HG03025 (cell line): ENCODE measurements around the gene MRRF.

Experiments used
- ATAC-seq: cut with Tn5 transposase; IDR thresholded peaks from one replicate; pipeline ENCODE4 v1.9.1; 2021; ENCODE audit warnings: mild to moderate bottlenecking, moderate library complexity; ENCODE audit not compliant: unreplicated experiment, low FRiP score

MRRF gene

GRCh38 chr9:122228191-122228567 lies 36.5 kb upstream of the MRRF start:
- no peak for ATAC-seq

GRCh38 chr9:122228568-122229484 lies 35.9 kb upstream of the MRRF start, which contains the start of gene LHX6:
TSS of gene LHX6 (minus strand) at chr9:122228957. CDS start at chr9:122228740, 217 bp downstream.
- ATAC-seq, result no peak

- no peak for ATAC-seq
Measured at GRCh38 chr9:122229485-122229837, 35.2 kb upstream of the MRRF start.

GRCh38 chr9:122232796-122233306 lies 31.8 kb upstream of the MRRF start:
- ATAC-seq, result no peak

- ATAC-seq, result no peak
Measured at GRCh38 chr9:122234022-122234748, 30.5 kb upstream of the MRRF start.

GRCh38 chr9:122236681-122237080 lies 28.0 kb upstream of the MRRF start:
- no peak for ATAC-seq

GRCh38 chr9:122239722-122240121 lies 25.0 kb upstream of the MRRF start:
- ATAC-seq, result no peak

GRCh38 chr9:122244349-122244748 lies 20.3 kb upstream of the MRRF start:
- no peak for ATAC-seq

- ATAC-seq, result no peak
Measured at GRCh38 chr9:122246666-122247065, 18.0 kb upstream of the MRRF start.

GRCh38 chr9:122248448-122248865 lies 16.2 kb upstream of the MRRF start:
- ATAC-seq, result no peak

- ATAC-seq, result no peak
Measured at GRCh38 chr9:122251351-122251750, 13.3 kb upstream of the MRRF start.

GRCh38 chr9:122252796-122253195 lies 11.9 kb upstream of the MRRF start:
- ATAC-seq, result no peak

GRCh38 chr9:122254761-122255160 lies 9.9 kb upstream of the MRRF start:
- ATAC-seq, result no peak

GRCh38 chr9:122256206-122256605 lies 8.5 kb upstream of the MRRF start:
- no peak for ATAC-seq

GRCh38 chr9:122258886-122259415 lies 5.7 kb upstream of the MRRF start:
- no peak for ATAC-seq

- no peak for ATAC-seq
Measured at GRCh38 chr9:122261469-122261881, 3.2 kb upstream of the MRRF start.

- ATAC-seq, result no peak
Measured at GRCh38 chr9:122262073-122262472, 2.6 kb upstream of the MRRF start.

GRCh38 chr9:122263699-122264349 lies 858 bp upstream of the MRRF start:
- no peak for ATAC-seq

GRCh38 chr9:122265149-122265915 lies 650 bp downstream of the MRRF start:
- peak; percentile 27 for ATAC-seq
